Measurements from ENCODE around the gene CD55. TPM values are rescaled to one million over a fixed set of nuclear protein-coding genes. Genes with fewer than 3 reads are reported as not detected.

CD55 gene
- total and polyA plus RNA-seq, 2 experiments from 2014 or later = 52.8 to 54.7 TPM

DNA sequence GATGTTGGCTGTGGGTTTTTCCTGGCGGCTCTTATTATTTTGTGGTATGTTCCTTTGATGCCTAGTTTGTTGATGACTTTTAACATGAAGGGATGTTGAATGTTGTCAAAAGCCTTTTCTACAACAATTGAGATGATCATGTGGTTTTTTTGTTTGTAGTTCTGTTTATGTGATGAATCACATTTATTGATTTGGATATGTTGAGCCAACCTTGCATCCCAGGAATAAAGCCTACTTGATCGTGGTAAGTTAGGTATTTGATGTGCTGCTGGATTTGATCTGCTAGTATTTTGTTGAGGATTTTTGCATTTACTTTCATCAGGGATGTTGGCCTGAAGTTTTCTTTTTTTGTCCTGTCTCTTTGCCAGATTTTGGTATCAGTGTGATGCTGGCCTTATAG is 28.5 kb downstream of the CD55 start:
- Histone ChIP-seq H4K20me1 (ENCODE audit: insufficient read depth) (no peaks in the 10 kb centered on the region), H3K36me3 (ENCODE audit: low read depth) (no peaks in the 10 kb centered on the region; the same call in 1 of the 2 replicates), H3K4me2 (ENCODE audit: unreplicated experiment) (no peak overlapping the region), H3F3A (ENCODE audit: insufficient read depth) (no peaks in the 10 kb centered on the region), H3K9me3 (ENCODE audit: low read depth) (no peaks in the 10 kb centered on the region), H2AFZ (no peak overlapping the region), H3K4me3 (no peak overlapping the region), H3K9ac (no peak overlapping the region), H3K27me3 (replicated peaks; ENCODE audit: insufficient read depth) (no peaks in the 10 kb centered on the region), H3K27ac (no peak overlapping the region), H3K9me2 (ENCODE audit: insufficient read depth) (no peaks in the 10 kb centered on the region), H3K79me2 (ENCODE audit: insufficient read depth) (no peaks in the 10 kb centered on the region; the same call in 1 of the 2 replicates), H3K4me1 (ENCODE audit: insufficient read depth) (peaks cover 5% of the 10 kb centered on the region)
- in situ Hi-C loops (cut with MboI) = no loop called here
- no peak for TF ChIP-seq EZH2phosphoT487 (IDR thresholded peaks at IDR 0.05; ENCODE audit: insufficient read depth, low read depth)
- TF ChIP-seq EZH2 (IDR thresholded peaks at IDR 0.05; ENCODE audit: insufficient read depth, poor library complexity, severe bottlenecking) = no peak
- 96 to 100% methylated on average over 2 of the region's 2 CpGs for WGBS, 2 experiments (ENCODE audit: low coverage in 1 of 2, low lambda C conversion rate in 2 of 2, missing lambda C conversion rate in 2 of 2)
- no peak for DNase-seq

- Histone ChIP-seq H3K4me2 (ENCODE audit: unreplicated experiment) (no peak overlapping the region), H3F3A (ENCODE audit: insufficient read depth) (no peaks in the 10 kb centered on the region), H3K9ac (no peak overlapping the region), H4K20me1 (ENCODE audit: insufficient read depth) (no peaks in the 10 kb centered on the region), H3K27me3 (replicated peaks; ENCODE audit: insufficient read depth) (no peaks in the 10 kb centered on the region), H3K4me1 (ENCODE audit: insufficient read depth) (peaks cover 5% of the 10 kb centered on the region), H3K79me2 (ENCODE audit: insufficient read depth) (no peaks in the 10 kb centered on the region; the same call in 1 of the 2 replicates), H3K27ac (no peak overlapping the region), H3K36me3 (ENCODE audit: low read depth) (no peaks in the 10 kb centered on the region; the same call in 1 of the 2 replicates), H3K4me3 (no peak overlapping the region), H3K9me2 (ENCODE audit: insufficient read depth) (no peaks in the 10 kb centered on the region), H2AFZ (no peak overlapping the region), H3K9me3 (ENCODE audit: low read depth) (no peaks in the 10 kb centered on the region)
- TF ChIP-seq EZH2 (IDR thresholded peaks at IDR 0.05; ENCODE audit: insufficient read depth, poor library complexity, severe bottlenecking) (no peak), EZH2phosphoT487 (IDR thresholded peaks at IDR 0.05; ENCODE audit: insufficient read depth, low read depth) (no peak)
- no peak for DNase-seq
- in situ Hi-C loops (cut with MboI) = no loop called here
Measured at GRCh38 chr1:207352554-207352953, 31.1 kb downstream of the CD55 start.

- H3F3A ChIP-seq (ENCODE audit: insufficient read depth) = no peaks in the 10 kb centered on the region
- H3K4me2 ChIP-seq (ENCODE audit: unreplicated experiment) = no peak overlapping the region
- H3K9ac ChIP-seq = no peak overlapping the region
- H3K36me3 ChIP-seq (ENCODE audit: low read depth) = peaks cover 6% of the 10 kb centered on the region; the same call in 1 of the 2 replicates
- in situ Hi-C loops (cut with MboI) = no loop called here
- 0 to 3% methylated on average over 1 of the region's 1 CpG for WGBS, 2 experiments (ENCODE audit: low coverage in 1 of 2, low lambda C conversion rate in 2 of 2, missing lambda C conversion rate in 2 of 2)
- H3K27me3 ChIP-seq (replicated peaks; ENCODE audit: insufficient read depth) = no peaks in the 10 kb centered on the region
- H3K9me3 ChIP-seq (ENCODE audit: low read depth) = no peaks in the 10 kb centered on the region
- no peaks in the 10 kb centered on the region; the same call in 1 of the 2 replicates for H3K79me2 ChIP-seq (ENCODE audit: insufficient read depth)
- DNase-seq = peak; percentile 27
- H3K4me3 ChIP-seq = no peak overlapping the region
- H3K4me1 ChIP-seq (ENCODE audit: insufficient read depth) = peaks cover 5% of the 10 kb centered on the region
- TF ChIP-seq EZH2 (IDR thresholded peaks at IDR 0.05; ENCODE audit: insufficient read depth, poor library complexity, severe bottlenecking) = no peak
- no peak for TF ChIP-seq EZH2phosphoT487 (IDR thresholded peaks at IDR 0.05; ENCODE audit: insufficient read depth, low read depth)
- no peaks in the 10 kb centered on the region for H4K20me1 ChIP-seq (ENCODE audit: insufficient read depth)
- H3K27ac ChIP-seq = no peak overlapping the region
- H3K9me2 ChIP-seq (ENCODE audit: insufficient read depth) = no peaks in the 10 kb centered on the region
- no peak overlapping the region for H2AFZ ChIP-seq
Measured at GRCh38 chr1:207355060-207355459, 33.6 kb downstream of the CD55 start.

GRCh38 chr1:207355513-207356295 is 34.2 kb downstream of the CD55 start:
- H3K4me2 ChIP-seq (ENCODE audit: unreplicated experiment) = no peak overlapping the region
- peaks cover 5% of the 10 kb centered on the region for H3K4me1 ChIP-seq (ENCODE audit: insufficient read depth)
- no peaks in the 10 kb centered on the region for H3K9me2 ChIP-seq (ENCODE audit: insufficient read depth)
- H3K9me3 ChIP-seq (ENCODE audit: low read depth) = no peaks in the 10 kb centered on the region
- TF ChIP-seq EZH2 (IDR thresholded peaks at IDR 0.05; ENCODE audit: insufficient read depth, poor library complexity, severe bottlenecking) = no peak
- no peak for TF ChIP-seq EZH2phosphoT487 (IDR thresholded peaks at IDR 0.05; ENCODE audit: insufficient read depth, low read depth)
- in situ Hi-C loops (cut with MboI) = no loop called here
- 83 to 84% methylated on average over 3 of the region's 3 CpGs for WGBS, 2 experiments (ENCODE audit: low coverage in 1 of 2, low lambda C conversion rate in 2 of 2, missing lambda C conversion rate in 2 of 2)
- peaks cover 6% of the 10 kb centered on the region; the same call in 1 of the 2 replicates for H3K36me3 ChIP-seq (ENCODE audit: low read depth)
- no peaks in the 10 kb centered on the region for H4K20me1 ChIP-seq (ENCODE audit: insufficient read depth)
- H3F3A ChIP-seq (ENCODE audit: insufficient read depth) = no peaks in the 10 kb centered on the region
- H3K27me3 ChIP-seq (replicated peaks; ENCODE audit: insufficient read depth) = no peaks in the 10 kb centered on the region
- H3K4me3 ChIP-seq = no peak overlapping the region
- no peak overlapping the region for H3K27ac ChIP-seq
- H3K9ac ChIP-seq = no peak overlapping the region
- no peak for DNase-seq
- H2AFZ ChIP-seq = no peak overlapping the region
- H3K79me2 ChIP-seq (ENCODE audit: insufficient read depth) = no peaks in the 10 kb centered on the region; the same call in 1 of the 2 replicates

Measured in GM23248 (cell line).